Peyer's patch (tissue), 4 donors: Measurements from ENCODE around the gene OR2T1.
"Not testable (repeated sequence)": the region's sequence is repeated elsewhere in the genome, so short reads cannot be mapped to it uniquely, and the experiment has no call there.

Source experiments
- POLR2A ChIP-seq, 2 donors: fragments of 450-650 bp; IDR thresholded peaks; one replicate each; pipeline ENCODE4 v1.5.1; 2017; ENCODE audit warnings: antibody characterized with exemption in 2 of 2, mild to moderate bottlenecking in 2 of 2, moderate library complexity in 2 of 2
- TF ChIP-seq, protein P1 (sequence below), 6 experiments: fragments of 450-650 bp in 4 of 6; fragments of 200-600 bp in 2 of 6; sonication (generic) in 1 of 6; IDR thresholded peaks; one replicate each; pipeline ENCODE4 v1.5.1; 2017 to 2019; ENCODE audit warnings: antibody characterized with exemption in 6 of 6, mild to moderate bottlenecking in 3 of 6, moderate library complexity in 1 of 6

DNA sequence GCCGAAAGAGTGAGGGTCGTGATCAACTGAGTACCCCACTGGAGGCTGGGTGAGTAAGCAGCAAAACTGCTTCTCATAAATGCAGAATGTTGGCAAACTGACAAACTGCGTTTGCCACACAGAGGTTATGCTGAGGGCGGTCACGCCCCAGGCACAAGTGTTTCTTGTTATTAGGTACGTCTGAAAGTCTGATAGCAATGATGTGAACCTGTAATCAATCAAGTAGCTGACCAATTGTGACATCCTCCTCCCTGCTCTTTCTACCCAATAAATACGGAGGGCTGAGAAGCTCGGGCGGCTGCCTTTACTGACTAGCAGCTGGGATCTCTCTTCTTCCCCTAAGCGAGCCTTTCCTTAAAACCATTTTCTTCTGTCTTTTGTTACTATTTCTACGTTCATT is 28.8 kb downstream of the OR2T1 start:
- TF ChIP-seq, protein P1, sequence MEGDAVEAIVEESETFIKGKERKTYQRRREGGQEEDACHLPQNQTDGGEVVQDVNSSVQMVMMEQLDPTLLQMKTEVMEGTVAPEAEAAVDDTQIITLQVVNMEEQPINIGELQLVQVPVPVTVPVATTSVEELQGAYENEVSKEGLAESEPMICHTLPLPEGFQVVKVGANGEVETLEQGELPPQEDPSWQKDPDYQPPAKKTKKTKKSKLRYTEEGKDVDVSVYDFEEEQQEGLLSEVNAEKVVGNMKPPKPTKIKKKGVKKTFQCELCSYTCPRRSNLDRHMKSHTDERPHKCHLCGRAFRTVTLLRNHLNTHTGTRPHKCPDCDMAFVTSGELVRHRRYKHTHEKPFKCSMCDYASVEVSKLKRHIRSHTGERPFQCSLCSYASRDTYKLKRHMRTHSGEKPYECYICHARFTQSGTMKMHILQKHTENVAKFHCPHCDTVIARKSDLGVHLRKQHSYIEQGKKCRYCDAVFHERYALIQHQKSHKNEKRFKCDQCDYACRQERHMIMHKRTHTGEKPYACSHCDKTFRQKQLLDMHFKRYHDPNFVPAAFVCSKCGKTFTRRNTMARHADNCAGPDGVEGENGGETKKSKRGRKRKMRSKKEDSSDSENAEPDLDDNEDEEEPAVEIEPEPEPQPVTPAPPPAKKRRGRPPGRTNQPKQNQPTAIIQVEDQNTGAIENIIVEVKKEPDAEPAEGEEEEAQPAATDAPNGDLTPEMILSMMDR (IDR thresholded peaks at IDR 0.05), result not testable (repeated sequence)
- TF ChIP-seq POLR2A (IDR thresholded peaks at IDR 0.05), result not testable (repeated sequence)
